ELF-1 (cell line): ENCODE measurements around the gene SNAP91.

Source experiments
- DNase-seq: peaks from one replicate; pipeline ENCODE4 v3.0.0-alpha.2; 2016; ENCODE audit warnings: low read depth, low spot score

Gene SNAP91

GRCh38 chr6:83546636-83547035 is 162.3 kb downstream of the SNAP91 start:
- peak; percentile 50 for DNase-seq

DNA sequence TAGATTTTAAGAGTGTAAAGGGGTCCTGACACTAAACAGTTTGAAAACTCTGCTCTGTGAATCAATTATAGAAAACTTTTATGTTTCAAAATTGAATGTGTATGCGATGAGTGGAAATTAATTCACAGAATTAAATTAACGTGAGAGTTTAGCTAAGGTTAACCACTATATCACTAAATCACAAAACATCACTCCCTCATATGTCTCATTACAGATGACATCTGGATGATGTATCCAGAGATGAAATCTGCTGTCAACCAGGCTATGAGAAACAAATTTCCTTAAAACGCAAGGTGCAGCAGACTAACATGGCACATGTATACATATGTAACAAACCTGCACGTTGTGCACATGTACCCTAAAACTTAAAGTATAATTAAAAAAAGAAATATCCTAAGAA is 169.2 kb downstream of the SNAP91 start:
- DNase-seq: no peak

GRCh38 chr6:83536647-83537589 is 172.0 kb downstream of the SNAP91 start:
- no peak for DNase-seq

DNA sequence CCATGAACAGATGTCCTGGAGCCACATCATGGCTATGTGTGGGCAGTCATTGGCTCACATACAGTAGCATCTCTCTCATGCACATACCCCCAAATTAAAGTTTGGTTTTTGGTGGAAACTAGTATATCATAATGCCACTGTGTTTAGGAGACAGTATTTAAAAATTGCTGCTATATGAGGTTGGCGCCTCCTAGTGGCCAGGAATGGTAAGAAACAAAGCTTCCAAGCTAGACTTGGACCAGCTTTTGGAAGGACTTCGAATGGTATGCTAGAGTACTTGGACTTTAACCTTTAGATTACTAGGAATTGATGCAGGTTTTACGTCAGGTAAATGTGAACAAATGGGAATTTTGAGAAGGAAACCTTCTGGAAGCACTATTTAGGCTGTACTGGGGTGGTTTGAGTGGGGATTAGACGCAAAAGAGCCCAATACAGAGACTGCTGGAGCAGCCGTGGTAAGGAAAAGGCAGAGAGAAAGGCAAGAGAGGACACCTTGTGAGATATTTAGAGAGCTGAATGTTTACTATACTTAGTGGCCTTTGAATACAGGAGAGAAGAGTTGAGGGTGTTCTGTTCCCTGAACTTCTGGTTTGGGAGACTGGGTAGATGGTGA is 172.8 kb downstream of the SNAP91 start:
- DNase-seq: peak; percentile 77

- no peak for DNase-seq
Observed at GRCh38 chr6:83518816-83519480, 190.0 kb downstream of the SNAP91 start.

DNA sequence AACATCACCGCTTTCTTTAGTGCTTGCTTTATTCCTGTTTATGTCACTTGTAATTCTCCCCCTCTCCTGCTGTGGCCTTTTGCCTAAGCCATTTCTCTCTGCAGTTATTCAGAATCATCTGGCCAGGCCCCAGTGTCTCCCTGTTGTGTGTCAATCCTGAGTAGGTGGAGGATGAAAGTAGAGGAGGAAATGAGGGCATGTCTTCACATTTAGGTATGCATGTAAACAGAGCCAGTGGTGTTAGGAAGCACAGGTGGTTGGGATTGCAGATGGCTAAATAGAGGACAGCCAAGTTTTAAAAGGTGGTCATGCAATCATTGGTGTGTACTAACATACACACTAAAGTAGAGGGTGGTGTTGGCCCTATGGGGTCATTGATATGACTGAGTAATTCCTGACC is 191.4 kb downstream of the SNAP91 start:
- no peak for DNase-seq

GRCh38 chr6:83514866-83515466 is 193.9 kb downstream of the SNAP91 start:
- DNase-seq: no peak

DNA sequence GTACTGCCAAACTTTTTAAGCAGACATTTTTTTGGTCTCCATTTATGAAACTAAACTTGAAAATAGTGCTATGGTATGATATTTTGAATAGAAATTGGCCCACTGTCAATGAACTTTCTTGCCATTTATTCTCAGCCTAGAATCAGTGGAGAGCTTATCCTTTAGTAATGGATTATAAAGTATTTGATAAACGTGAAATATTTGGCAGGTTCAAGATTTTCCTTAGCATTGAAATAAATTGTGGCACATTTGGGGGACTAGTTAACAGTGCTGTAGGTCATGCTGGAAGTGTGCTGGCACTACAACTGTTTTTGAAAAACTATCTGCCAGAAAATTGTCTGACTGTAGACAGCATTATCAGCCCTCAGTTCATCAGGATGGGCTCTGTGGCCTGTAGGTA is 194.4 kb downstream of the SNAP91 start:
- no peak for DNase-seq

GRCh38 chr6:83511901-83512681 is 196.8 kb downstream of the SNAP91 start, which contains the start of gene PRSS35:
Gene PRSS35, plus strand, starts transcription at chr6:83512534. Its CDS starts 10,908 bp downstream, at chr6:83523442.
- peak; percentile 91 for DNase-seq

- DNase-seq: no peak
Observed at GRCh38 chr6:83511266-83511665, 197.6 kb downstream of the SNAP91 start.

- peak; percentile 15 for DNase-seq
Observed at GRCh38 chr6:83510791-83511190, 198.1 kb downstream of the SNAP91 start.

GRCh38 chr6:83509441-83509840 is 199.5 kb downstream of the SNAP91 start:
- DNase-seq: no peak

- DNase-seq: no peak
Observed at GRCh38 chr6:83505356-83505755, 203.5 kb downstream of the SNAP91 start.
